Measurements from ENCODE around the gene KCNJ16. TPM values are rescaled to one million over a fixed set of nuclear protein-coding genes. Genes with fewer than 3 reads are reported as not detected.

KCNJ16 gene
- total and polyA plus RNA-seq, 9 of the 15 experiments (the other 6 are each of a cell fraction or from before 2014, with no cell fraction given), result 0.01 to 0.75 (median 0.07) TPM; not detected in 4

DNA sequence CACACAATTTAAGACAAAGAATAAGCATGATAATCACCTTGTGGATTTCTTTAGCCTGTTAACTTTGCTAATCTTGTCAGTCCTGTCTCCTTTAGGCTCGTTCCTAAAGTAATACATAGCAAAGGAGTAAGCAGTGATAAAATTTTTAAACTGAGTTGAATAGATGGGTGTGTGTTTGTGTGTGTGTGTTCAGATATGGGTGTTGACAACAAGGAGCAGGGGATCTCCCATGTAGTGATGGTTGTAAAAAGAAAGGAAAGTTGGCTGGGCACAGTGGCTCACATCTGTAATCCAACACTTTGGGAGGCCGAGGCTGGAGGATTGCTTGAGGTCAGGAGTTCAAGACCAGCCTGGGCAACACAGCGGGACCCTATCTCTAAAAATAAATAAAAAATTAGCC, 49.7 kb downstream of the KCNJ16 start:
- Histone ChIP-seq H2AFZ (ENCODE audit: low read depth, low read length) (no peak overlapping the region), H3K36me3 (ENCODE audit: control insufficient read depth, insufficient read depth, low read length) (peaks cover 58% of the 10 kb centered on the region; the same call in 2 of the 3 replicates), H3K9ac (ENCODE audit: insufficient read depth in 1 of 2, low read depth in 2 of 2, low read length in 2 of 2) (no peak overlapping the region), H4K20me1 (replicated peaks; ENCODE audit: control insufficient read depth, insufficient read depth, low read length) (0 out of 2 replicates have a peak, but pooled peaks cover 4% of the 10 kb centered on the region), H3K27ac (ENCODE audit: extremely low read depth, low read depth, low read length) (no peak overlapping the region), H3K9me3 (replicated peaks; ENCODE audit: control insufficient read depth, insufficient read depth, low read depth, low read length) (no peaks in the 10 kb centered on the region), H3K4me2 (ENCODE audit: insufficient read depth, low read length) (no peak overlapping the region), H3K4me3 (no peak overlapping the region), H3K79me2 (ENCODE audit: control insufficient read depth, insufficient read depth, low read length) (peaks cover 83% of the 10 kb centered on the region), H3K27me3 (ENCODE audit: control insufficient read depth in 2 of 2, insufficient read depth in 2 of 2, low read length in 2 of 2) (no peaks in the 10 kb centered on the region), H3K4me1 (replicated peaks in 1 of 2; ENCODE audit: control insufficient read depth in 2 of 2, insufficient read depth in 2 of 2, low read length in 2 of 2) (peaks cover 0 to 12% of the 10 kb centered on the region in 2 experiments; a peak in 2 of 5 replicates), H3K9me1 (ENCODE audit: control insufficient read depth, insufficient read depth, low read length) (no peaks in the 10 kb centered on the region)
- intact Hi-C loops (cut with micrococcal nuclease) (no loop called here), in situ Hi-C loops (cut with MboI) (no loop called here)
- no peak for ATAC-seq
- 25% methylated on average over 3 of the region's 3 CpGs for WGBS (ENCODE audit: insufficient coverage, low coverage, missing lambda C conversion rate)
- ChIA-PET CTCF (ENCODE audit: low intra/inter-chr PET ratio) (no interaction called here), POLR2A (no interaction called here)
- BruUV-seq (replicated peaks), result no TSS peak
- TF ChIP-seq ZNF717 (CRISPR knock-in tag; IDR thresholded peaks at IDR 0.05) (no peak), TSC22D4 (tag; IDR thresholded peaks at IDR 0.05) (no peak), ZNF212 (CRISPR knock-in tag; IDR thresholded peaks at IDR 0.05) (no peak)
- TF ChIP-seq, protein P1, sequence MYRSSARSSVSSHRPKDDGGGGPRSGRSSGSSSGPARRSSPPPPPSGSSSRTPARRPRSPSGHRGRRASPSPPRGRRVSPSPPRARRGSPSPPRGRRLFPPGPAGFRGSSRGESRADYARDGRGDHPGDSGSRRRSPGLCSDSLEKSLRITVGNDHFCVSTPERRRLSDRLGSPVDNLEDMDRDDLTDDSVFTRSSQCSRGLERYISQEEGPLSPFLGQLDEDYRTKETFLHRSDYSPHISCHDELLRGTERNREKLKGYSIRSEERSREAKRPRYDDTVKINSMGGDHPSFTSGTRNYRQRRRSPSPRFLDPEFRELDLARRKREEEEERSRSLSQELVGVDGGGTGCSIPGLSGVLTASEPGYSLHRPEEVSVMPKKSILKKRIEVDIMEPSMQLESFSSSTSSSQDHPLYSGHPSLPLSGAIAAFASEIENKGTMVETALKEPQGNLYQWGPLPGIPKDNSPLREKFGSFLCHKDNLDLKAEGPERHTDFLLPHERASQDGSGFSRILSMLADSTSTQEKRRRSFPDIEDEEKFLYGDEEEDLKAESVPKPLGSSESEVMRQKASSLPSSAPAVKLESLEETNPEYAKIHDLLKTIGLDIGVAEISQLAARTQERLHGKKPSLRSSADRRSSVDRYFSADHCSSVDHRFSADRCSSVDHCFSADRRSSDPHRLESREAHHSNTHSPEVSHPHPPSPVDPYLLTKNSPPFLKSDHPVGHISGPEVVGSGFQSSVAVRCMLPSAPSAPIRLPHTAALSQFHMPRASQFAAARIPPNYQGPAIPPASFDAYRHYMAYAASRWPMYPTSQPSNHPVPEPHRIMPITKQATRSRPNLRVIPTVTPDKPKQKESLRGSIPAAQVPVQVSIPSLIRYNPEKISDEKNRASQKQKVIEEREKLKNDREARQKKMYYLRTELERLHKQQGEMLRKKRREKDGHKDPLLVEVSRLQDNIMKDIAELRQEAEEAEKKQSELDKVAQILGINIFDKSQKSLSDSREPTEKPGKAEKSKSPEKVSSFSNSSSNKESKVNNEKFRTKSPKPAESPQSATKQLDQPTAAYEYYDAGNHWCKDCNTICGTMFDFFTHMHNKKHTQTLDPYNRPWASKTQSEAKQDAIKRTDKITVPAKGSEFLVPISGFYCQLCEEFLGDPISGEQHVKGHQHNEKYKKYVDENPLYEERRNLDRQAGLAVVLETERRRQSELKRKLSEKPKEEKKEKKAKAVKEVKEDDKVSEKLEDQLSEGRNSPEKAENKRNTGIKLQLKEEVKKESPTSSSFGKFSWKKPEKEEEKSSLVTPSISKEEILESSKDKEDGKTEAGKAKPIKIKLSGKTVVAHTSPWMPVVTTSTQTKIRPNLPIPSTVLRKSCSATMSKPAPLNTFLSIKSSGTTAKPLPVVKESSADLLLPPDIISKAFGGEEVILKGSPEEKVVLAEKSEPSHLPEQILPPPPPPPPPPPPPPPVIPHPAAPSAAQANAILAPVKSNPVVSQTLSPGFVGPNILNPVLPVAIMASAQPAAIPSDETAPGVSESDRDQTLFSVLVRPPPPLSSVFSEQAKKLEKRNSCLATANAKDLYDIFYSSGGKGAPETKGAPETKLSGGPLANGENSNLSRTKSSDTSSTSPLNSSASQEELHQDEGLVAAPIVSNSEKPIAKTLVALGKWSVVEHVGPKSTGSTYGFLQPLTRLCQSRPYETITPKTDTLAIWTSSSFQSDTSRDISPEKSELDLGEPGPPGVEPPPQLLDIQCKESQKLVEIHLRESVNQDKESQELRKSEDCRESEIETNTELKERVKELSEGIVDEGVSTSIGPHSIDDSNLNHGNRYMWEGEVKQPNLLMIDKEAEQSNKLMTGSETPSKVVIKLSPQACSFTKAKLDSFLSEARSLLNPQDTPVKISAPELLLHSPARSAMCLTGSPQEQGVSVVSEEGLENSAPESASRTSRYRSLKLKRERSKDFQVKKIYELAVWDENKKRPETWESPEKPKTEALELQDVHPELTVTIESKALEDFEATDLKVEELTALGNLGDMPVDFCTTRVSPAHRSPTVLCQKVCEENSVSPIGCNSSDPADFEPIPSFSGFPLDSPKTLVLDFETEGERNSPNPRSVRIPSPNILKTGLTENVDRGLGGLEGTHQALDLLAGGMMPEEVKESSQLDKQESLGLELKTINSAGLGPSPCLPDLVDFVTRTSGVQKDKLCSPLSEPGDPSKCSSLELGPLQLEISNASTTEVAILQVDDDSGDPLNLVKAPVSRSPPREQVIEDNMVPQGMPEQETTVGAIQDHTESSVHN (IDR thresholded peaks at IDR 0.05; ENCODE audit: borderline replicate concordance in 1 of 2, low read depth in 1 of 2), result no peak
- DNase-seq (ENCODE audit: extremely low read depth in 1 of 4, low spot score in 3 of 4), result no peak
- no peak for FAIRE-seq
